Epithelial cell of proximal tubule (primary cell): Measurements from ENCODE around the gene HEPN1. TPM values are rescaled to one million over a fixed set of nuclear protein-coding genes. Genes with fewer than 3 reads are reported as not detected.

Experiments used
- DNase-seq: peaks from one replicate; pipeline ENCODE4 v3.0.0-alpha.2; 2011; ENCODE audit warnings: low read depth
- H3K4me3 ChIP-seq: 2 replicates; pipeline ENCODE4 v1.5.1; 2011; ENCODE audit warnings: low read depth, mild to moderate bottlenecking, low read length
- CTCF ChIP-seq: conservative IDR thresholded peaks from 2 replicates; pipeline ENCODE4 v1.5.1; 2012; ENCODE audit warnings: low read depth, mild to moderate bottlenecking, low read length
- total RNA-seq: library from RNA; depleted of rRNA; stranded (reverse); fragments of >200 nt; gene quantifications from 2 replicates; pipeline ENCODE4 v1.2.3, GENCODE V29; 2015

Gene HEPN1
- total RNA-seq, 1 donor from 2014 or later: not detected

- no peak for TF ChIP-seq CTCF
- no peak for DNase-seq
- no peak overlapping the region for H3K4me3 ChIP-seq
Measured at GRCh38 chr11:124874571-124875255, 44.3 kb upstream of the HEPN1 start.

- no peak for DNase-seq
- H3K4me3 ChIP-seq: peak overlapping the region; percentile 68
- TF ChIP-seq CTCF: no peak
Measured at GRCh38 chr11:124875401-124875800, 43.6 kb upstream of the HEPN1 start.

- peak; percentile 39 for DNase-seq
- TF ChIP-seq CTCF: peak; percentile 69
- peak overlapping the region; percentile 68 for H3K4me3 ChIP-seq
Measured at GRCh38 chr11:124875943-124876817, 42.9 kb upstream of the HEPN1 start.

- TF ChIP-seq CTCF: no peak
- no peak for DNase-seq
Measured at GRCh38 chr11:124876818-124877630, 42.0 kb upstream of the HEPN1 start.

GRCh38 chr11:124877631-124877909 is 41.5 kb upstream of the HEPN1 start:
- no peak for TF ChIP-seq CTCF
- H3K4me3 ChIP-seq: no peak overlapping the region
- no peak for DNase-seq

More at GRCh38 chr11:124876818-124877630, 42.0 kb upstream of the HEPN1 start:
- peak overlapping the region; percentile 68 for H3K4me3 ChIP-seq

- no peak for DNase-seq
- no peak for TF ChIP-seq CTCF
- no peak overlapping the region for H3K4me3 ChIP-seq
Measured at GRCh38 chr11:124877910-124878758, 40.9 kb upstream of the HEPN1 start.
